Measurements from ENCODE around the gene LIME1.

DNA sequence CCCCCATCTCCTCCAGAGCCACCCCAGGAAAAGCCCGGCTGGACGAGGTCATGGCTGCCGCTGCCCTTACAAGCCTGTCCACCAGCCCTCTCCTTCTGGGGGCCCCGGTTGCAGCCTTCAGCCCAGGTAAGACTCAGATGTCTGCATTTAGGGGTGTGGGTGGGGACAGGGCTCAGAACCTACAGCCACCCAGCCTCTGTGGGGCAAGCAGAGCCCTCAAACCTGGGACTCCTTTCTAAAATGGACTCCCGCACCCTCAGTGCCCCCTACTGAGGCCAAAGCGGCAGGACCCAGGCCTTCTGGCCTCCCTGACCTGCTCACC is 4.9 kb downstream of the LIME1 start:
- TF ChIP-seq GATA3 (IDR thresholded peaks at IDR 0.05; ENCODE audit: low read depth, low read length) (no peak), GATA2 (IDR thresholded peaks at IDR 0.05; ENCODE audit: low read depth, low read length) (no peak)

Measured in SH-SY5Y (cell line).